IPS-15b (cell line): Measurements from ENCODE around the gene CAP1.

Experiments used
- H3K27me3 ChIP-seq: one replicate; pipeline ENCODE4 v1.6.1; 2013; ENCODE audit warnings: low read length; ENCODE audit not compliant: control insufficient read depth, insufficient read depth
- H3K36me3 ChIP-seq: one replicate; pipeline ENCODE4 v1.6.1; 2013; ENCODE audit warnings: low read length; ENCODE audit not compliant: control insufficient read depth, insufficient read depth
- H3K4me1 ChIP-seq: one replicate; pipeline ENCODE4 v1.6.1; 2013; ENCODE audit warnings: mild to moderate bottlenecking, low read length; ENCODE audit not compliant: control insufficient read depth, insufficient read depth
- H3K4me3 ChIP-seq: one replicate; pipeline ENCODE4 v1.5.1; 2013; ENCODE audit warnings: low read depth, low read length
- H3K9ac ChIP-seq: one replicate; pipeline ENCODE4 v1.6.1; 2013; ENCODE audit warnings: low read depth, mild to moderate bottlenecking, low read length
- H3K9me3 ChIP-seq: one replicate; pipeline ENCODE4 v1.6.1; 2013; ENCODE audit warnings: mild to moderate bottlenecking, low read length; ENCODE audit not compliant: control insufficient read depth, insufficient read depth

The CAP1 gene

GRCh38 chr1:40014253-40014706 is 26.2 kb upstream of the CAP1 start:
- no peak overlapping the region for H3K9ac ChIP-seq

GRCh38 chr1:40014812-40015594 is 25.5 kb upstream of the CAP1 start:
- H3K9ac ChIP-seq, result no peak overlapping the region
- no peak overlapping the region for H3K4me3 ChIP-seq
- no peaks in the 10 kb centered on the region for H3K36me3 ChIP-seq
- no peaks in the 10 kb centered on the region for H3K9me3 ChIP-seq
- no peaks in the 10 kb centered on the region for H3K27me3 ChIP-seq
- no peaks in the 10 kb centered on the region for H3K4me1 ChIP-seq

More at GRCh38 chr1:40014253-40014706, 26.2 kb upstream of the CAP1 start:
- Histone ChIP-seq H3K36me3 (no peaks in the 10 kb centered on the region), H3K27me3 (no peaks in the 10 kb centered on the region), H3K9me3 (no peaks in the 10 kb centered on the region), H3K4me1 (no peaks in the 10 kb centered on the region), H3K4me3 (no peak overlapping the region)

- Histone ChIP-seq H3K36me3 (no peaks in the 10 kb centered on the region), H3K4me1 (no peaks in the 10 kb centered on the region), H3K4me3 (no peak overlapping the region), H3K9me3 (no peaks in the 10 kb centered on the region), H3K9ac (no peak overlapping the region), H3K27me3 (no peaks in the 10 kb centered on the region)
These were observed 22.5 kb upstream of the CAP1 start for GRCh38 chr1:40017951-40018575.

GRCh38 chr1:40020447-40021085 is 20.0 kb upstream of the CAP1 start:
- Histone ChIP-seq H3K36me3 (no peaks in the 10 kb centered on the region), H3K4me1 (no peaks in the 10 kb centered on the region), H3K27me3 (no peaks in the 10 kb centered on the region), H3K9me3 (no peaks in the 10 kb centered on the region), H3K4me3 (no peak overlapping the region), H3K9ac (no peak overlapping the region)

- no peaks in the 10 kb centered on the region for H3K9me3 ChIP-seq
- H3K4me3 ChIP-seq, result no peak overlapping the region
- no peaks in the 10 kb centered on the region for H3K27me3 ChIP-seq
- no peaks in the 10 kb centered on the region for H3K36me3 ChIP-seq
- H3K4me1 ChIP-seq, result no peaks in the 10 kb centered on the region
- no peak overlapping the region for H3K9ac ChIP-seq
These were observed 17.1 kb upstream of the CAP1 start for GRCh38 chr1:40023379-40023944.

GRCh38 chr1:40024671-40025070 is 15.9 kb upstream of the CAP1 start:
- Histone ChIP-seq H3K9ac (no peak overlapping the region), H3K36me3 (no peaks in the 10 kb centered on the region), H3K27me3 (no peaks in the 10 kb centered on the region), H3K9me3 (no peaks in the 10 kb centered on the region), H3K4me1 (no peaks in the 10 kb centered on the region), H3K4me3 (no peak overlapping the region)

- Histone ChIP-seq H3K36me3 (no peaks in the 10 kb centered on the region), H3K4me1 (no peaks in the 10 kb centered on the region), H3K9me3 (no peaks in the 10 kb centered on the region), H3K4me3 (no peak overlapping the region), H3K9ac (no peak overlapping the region), H3K27me3 (no peaks in the 10 kb centered on the region)
These were observed 12.9 kb upstream of the CAP1 start for GRCh38 chr1:40027647-40028046.

- Histone ChIP-seq H3K4me1 (no peaks in the 10 kb centered on the region), H3K9me3 (no peaks in the 10 kb centered on the region), H3K27me3 (no peaks in the 10 kb centered on the region), H3K4me3 (no peak overlapping the region), H3K9ac (no peak overlapping the region), H3K36me3 (no peaks in the 10 kb centered on the region)
These were observed 10.9 kb upstream of the CAP1 start for GRCh38 chr1:40029608-40030007.

GRCh38 chr1:40030528-40031135 is 9.9 kb upstream of the CAP1 start:
- Histone ChIP-seq H3K9ac (no peak overlapping the region), H3K27me3 (no peaks in the 10 kb centered on the region), H3K36me3 (no peaks in the 10 kb centered on the region), H3K9me3 (no peaks in the 10 kb centered on the region), H3K4me3 (no peak overlapping the region), H3K4me1 (no peaks in the 10 kb centered on the region)

GRCh38 chr1:40032240-40032891 is 8.2 kb upstream of the CAP1 start:
- H3K4me1 ChIP-seq, result no peaks in the 10 kb centered on the region

GRCh38 chr1:40034869-40035268 is 5.7 kb upstream of the CAP1 start:
- no peaks in the 10 kb centered on the region for H3K9me3 ChIP-seq
- no peak overlapping the region for H3K9ac ChIP-seq

More at GRCh38 chr1:40032240-40032891, 8.2 kb upstream of the CAP1 start:
- Histone ChIP-seq H3K4me3 (no peak overlapping the region), H3K9ac (no peak overlapping the region), H3K9me3 (no peaks in the 10 kb centered on the region), H3K27me3 (no peaks in the 10 kb centered on the region), H3K36me3 (no peaks in the 10 kb centered on the region)

More at GRCh38 chr1:40034869-40035268, 5.7 kb upstream of the CAP1 start:
- Histone ChIP-seq H3K4me1 (peaks cover 7% of the 10 kb centered on the region), H3K4me3 (no peak overlapping the region), H3K27me3 (no peaks in the 10 kb centered on the region), H3K36me3 (no peaks in the 10 kb centered on the region)
